Tibial nerve (tissue), 4 donors: ENCODE measurements around the gene CACNA1H. TPM values are rescaled to one million over a fixed set of nuclear protein-coding genes. Genes with fewer than 3 reads are reported as not detected.

ENCODE experiments used
- DNase-seq, 2 donors: peaks; one replicate each; pipeline ENCODE4 v3.0.0-alpha.2; 2019; ENCODE audit warnings: low spot score in 2 of 2
- H3K27ac ChIP-seq, 4 donors: fragments of 200-600 bp; sonication (generic) in 3 of 4; one replicate each; pipeline ENCODE4 v1.5.1; 2017 to 2019; ENCODE audit warnings: mild to moderate bottlenecking in 1 of 4
- H3K27me3 ChIP-seq, 2 donors: fragments of 200-600 bp; sonication (generic) in 1 of 2; one replicate each; pipeline versions ENCODE4 v1.5.1 to v1.6.0; 2017 to 2019
- H3K36me3 ChIP-seq, 3 donors: fragments of 200-600 bp; sonication (generic); one replicate each; pipeline ENCODE4 v1.5.1; 2018 to 2019
- H3K4me1 ChIP-seq, 4 donors: fragments of 200-600 bp; sonication (generic) in 3 of 4; one replicate each; pipeline ENCODE4 v1.5.1; 2017 to 2019
- H3K4me3 ChIP-seq, 4 donors: fragments of 200-600 bp; sonication (generic) in 3 of 4; one replicate each; pipeline ENCODE4 v1.5.1; 2017 to 2019; ENCODE audit warnings: mild to moderate bottlenecking in 1 of 4, moderate library complexity in 1 of 4
- H3K9me3 ChIP-seq, 4 donors: fragments of 200-600 bp; sonication (generic) in 3 of 4; one replicate each; pipeline ENCODE4 v1.5.1; 2017 to 2019
- EP300 ChIP-seq, 2 donors: sonication (generic); formaldehyde crosslinking; IDR thresholded peaks; one replicate each; pipeline ENCODE4 v1.6.1; 2017; ENCODE audit warnings: antibody characterized with exemption in 2 of 2, mild to moderate bottlenecking in 1 of 2
- POLR2A ChIP-seq, 2 donors: fragments of 450-650 bp; IDR thresholded peaks; one replicate each; pipeline ENCODE4 v1.6.1; 2017; ENCODE audit warnings: antibody characterized with exemption in 2 of 2, mild to moderate bottlenecking in 2 of 2, moderate library complexity in 2 of 2
- WGBS, 2 donors: methylation state at CpG; one replicate each; pipeline ENCODE4 v1.1.5; 2018; 5-methylcytosine and 5-hydroxymethylcytosine counted together
- total RNA-seq, 4 donors: library from RNA; depleted of rRNA; stranded (reverse); fragments of >200 nt; gene quantifications; one replicate each; pipeline ENCODE4 v1.1.0, GENCODE V29; 2016
- TF ChIP-seq, protein P1 (sequence below), 5 experiments: fragments of 200-600 bp in 3 of 5; fragments of 450-650 bp in 2 of 5; sonication (generic) in 3 of 5; IDR thresholded peaks; one replicate each; pipeline ENCODE4 v1.5.1; 2016 to 2019; ENCODE audit warnings: antibody characterized with exemption in 5 of 5, mild to moderate bottlenecking in 3 of 5, moderate library complexity in 2 of 5

CACNA1H gene
- total RNA-seq, 4 donors from 2014 or later: 3.8 to 12.0 (median 9.0) TPM

DNA sequence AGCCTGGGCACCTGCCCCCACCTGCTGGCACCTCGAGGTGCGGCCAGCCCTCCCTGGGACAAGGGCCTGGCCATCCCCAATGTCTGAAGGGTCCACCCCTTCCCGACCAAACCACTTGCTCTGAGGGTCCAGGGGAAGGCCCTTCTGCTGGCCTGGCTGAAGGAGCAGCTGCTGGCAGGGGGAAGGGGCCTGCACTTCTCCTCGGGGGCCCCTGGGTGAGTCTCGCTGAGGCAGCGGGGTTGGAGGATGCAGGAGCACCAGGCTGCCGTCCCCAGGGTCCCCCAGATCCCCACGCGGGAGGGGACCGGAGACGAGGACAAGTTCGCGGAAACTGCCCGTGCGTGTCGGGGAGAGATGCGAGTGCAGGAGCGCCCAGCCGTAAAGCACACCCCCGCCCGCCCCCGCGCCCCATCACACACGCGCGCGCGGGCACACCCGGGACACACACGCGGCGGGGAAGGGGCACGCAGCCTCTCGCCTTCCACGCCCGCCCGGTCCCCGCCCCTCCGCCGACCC lies 725 bp upstream of the CACNA1H start:
- DNase-seq: no peak
- Histone ChIP-seq H3K27ac (no peak overlapping the region), H3K4me3 (peak overlapping the region in 3 of 4 donors; percentile 9 to 56 (median 29)), H3K9me3 (no peaks in the 10 kb centered on the region), H3K36me3 (no peaks in the 10 kb centered on the region), H3K27me3 (peaks cover 0 to 79% of the 10 kb centered on the region in 2 donors), H3K4me1 (peaks cover 0 to 29% (median 5%) of the 10 kb centered on the region in 4 donors)
- TF ChIP-seq POLR2A (IDR thresholded peaks at IDR 0.05) (no peak), EP300 (IDR thresholded peaks at IDR 0.05) (no peak)
- TF ChIP-seq, protein P1, sequence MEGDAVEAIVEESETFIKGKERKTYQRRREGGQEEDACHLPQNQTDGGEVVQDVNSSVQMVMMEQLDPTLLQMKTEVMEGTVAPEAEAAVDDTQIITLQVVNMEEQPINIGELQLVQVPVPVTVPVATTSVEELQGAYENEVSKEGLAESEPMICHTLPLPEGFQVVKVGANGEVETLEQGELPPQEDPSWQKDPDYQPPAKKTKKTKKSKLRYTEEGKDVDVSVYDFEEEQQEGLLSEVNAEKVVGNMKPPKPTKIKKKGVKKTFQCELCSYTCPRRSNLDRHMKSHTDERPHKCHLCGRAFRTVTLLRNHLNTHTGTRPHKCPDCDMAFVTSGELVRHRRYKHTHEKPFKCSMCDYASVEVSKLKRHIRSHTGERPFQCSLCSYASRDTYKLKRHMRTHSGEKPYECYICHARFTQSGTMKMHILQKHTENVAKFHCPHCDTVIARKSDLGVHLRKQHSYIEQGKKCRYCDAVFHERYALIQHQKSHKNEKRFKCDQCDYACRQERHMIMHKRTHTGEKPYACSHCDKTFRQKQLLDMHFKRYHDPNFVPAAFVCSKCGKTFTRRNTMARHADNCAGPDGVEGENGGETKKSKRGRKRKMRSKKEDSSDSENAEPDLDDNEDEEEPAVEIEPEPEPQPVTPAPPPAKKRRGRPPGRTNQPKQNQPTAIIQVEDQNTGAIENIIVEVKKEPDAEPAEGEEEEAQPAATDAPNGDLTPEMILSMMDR (IDR thresholded peaks at IDR 0.05): no peak
- WGBS, 2 donors: 16% methylated on average over 3 of the region's 40 CpGs; no CpG with 5 or more reads in 1 of the 2 donors

DNA sequence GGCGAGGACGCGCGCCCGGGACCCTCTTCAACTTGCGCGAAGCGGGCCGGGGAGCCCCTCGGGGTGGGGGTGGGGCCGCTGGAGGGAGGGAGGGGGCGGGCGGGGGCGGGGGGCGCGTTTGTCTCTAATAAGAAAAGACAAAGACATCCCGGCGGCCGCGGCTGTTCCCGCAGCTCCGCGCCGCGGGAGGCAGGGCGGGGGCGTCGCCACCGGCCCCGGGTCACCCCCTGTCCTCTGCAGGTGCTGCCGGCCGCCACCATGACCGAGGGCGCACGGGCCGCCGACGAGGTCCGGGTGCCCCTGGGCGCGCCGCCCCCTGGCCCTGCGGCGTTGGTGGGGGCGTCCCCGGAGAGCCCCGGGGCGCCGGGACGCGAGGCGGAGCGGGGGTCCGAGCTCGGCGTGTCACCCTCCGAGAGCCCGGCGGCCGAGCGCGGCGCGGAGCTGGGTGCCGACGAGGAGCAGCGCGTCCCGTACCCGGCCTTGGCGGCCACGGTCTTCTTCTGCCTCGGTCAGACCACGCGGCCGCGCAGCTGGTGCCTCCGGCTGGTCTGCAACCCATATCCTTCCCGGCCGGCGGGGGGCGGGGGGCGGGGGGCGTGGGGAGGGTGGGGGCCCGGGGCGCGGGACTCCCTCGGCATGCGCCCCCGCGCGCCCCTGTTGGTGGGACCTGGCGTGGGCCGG lies 714 bp downstream of the CACNA1H start:
- DNase-seq: no peak
- WGBS, 2 donors: 0% methylated on average over 3 of the region's 94 CpGs; no CpG with 5 or more reads in 1 of the 2 donors
- Histone ChIP-seq H3K4me3 (peak overlapping the region in 2 of 4 donors; percentile 24 to 44), H3K27ac (peak overlapping the region in 1 of 4 donors; percentile 50), H3K4me1 (peaks cover 0 to 29% (median 5%) of the 10 kb centered on the region in 4 donors), H3K36me3 (no peaks in the 10 kb centered on the region), H3K27me3 (peaks cover 0 to 83% of the 10 kb centered on the region in 2 donors), H3K9me3 (no peaks in the 10 kb centered on the region)
- no peak for TF ChIP-seq EP300 (IDR thresholded peaks at IDR 0.05)
- TF ChIP-seq, protein P1 (IDR thresholded peaks at IDR 0.05): no peak
- no peak for TF ChIP-seq POLR2A (IDR thresholded peaks at IDR 0.05)

DNA sequence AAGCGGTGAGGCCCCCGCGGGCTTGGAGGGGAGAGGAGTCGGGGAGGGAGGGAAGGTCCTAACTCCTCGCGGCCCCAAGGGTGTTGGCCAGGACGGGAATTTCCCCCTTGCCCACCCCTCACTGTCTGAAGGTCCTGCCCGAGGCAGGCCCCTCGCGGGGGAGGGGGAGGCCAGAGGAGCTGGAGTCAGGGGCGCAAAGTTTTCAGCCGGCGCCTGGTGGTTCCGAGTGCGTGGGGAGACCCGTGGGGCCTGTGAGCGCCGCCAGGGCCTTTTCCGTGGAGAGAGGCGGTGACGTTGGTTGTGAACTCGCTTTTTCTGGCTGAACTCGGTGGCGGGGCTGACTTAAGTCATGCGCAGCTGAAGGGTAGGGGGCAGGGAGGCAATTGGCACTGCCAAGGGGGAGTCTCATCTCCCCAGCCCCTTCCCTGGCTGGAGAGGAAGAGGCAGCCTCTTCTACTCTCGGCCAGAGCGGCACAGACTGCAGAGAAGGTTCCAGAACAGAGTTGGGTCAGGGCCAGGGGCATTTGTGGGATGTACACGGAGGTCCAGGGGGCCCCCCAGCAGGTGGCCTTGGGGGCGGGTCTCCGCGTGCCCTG lies 1.5 kb downstream of the CACNA1H start:
- DNase-seq: no peak
- Histone ChIP-seq H3K4me3 (peak overlapping the region in 2 of 4 donors; percentile 24 to 44), H3K4me1 (peaks cover 0 to 29% (median 5%) of the 10 kb centered on the region in 4 donors), H3K27ac (peak overlapping the region in 2 of 4 donors; percentile 36 to 50), H3K36me3 (no peaks in the 10 kb centered on the region), H3K9me3 (no peaks in the 10 kb centered on the region), H3K27me3 (peaks cover 0 to 83% of the 10 kb centered on the region in 2 donors)
- TF ChIP-seq, protein P1 (IDR thresholded peaks at IDR 0.05): no peak
- TF ChIP-seq EP300 (IDR thresholded peaks at IDR 0.05) (no peak), POLR2A (IDR thresholded peaks at IDR 0.05) (no peak)
- 12 to 18% methylated on average over 25 to 26 of the region's 31 CpGs for WGBS, 2 donors

DNA sequence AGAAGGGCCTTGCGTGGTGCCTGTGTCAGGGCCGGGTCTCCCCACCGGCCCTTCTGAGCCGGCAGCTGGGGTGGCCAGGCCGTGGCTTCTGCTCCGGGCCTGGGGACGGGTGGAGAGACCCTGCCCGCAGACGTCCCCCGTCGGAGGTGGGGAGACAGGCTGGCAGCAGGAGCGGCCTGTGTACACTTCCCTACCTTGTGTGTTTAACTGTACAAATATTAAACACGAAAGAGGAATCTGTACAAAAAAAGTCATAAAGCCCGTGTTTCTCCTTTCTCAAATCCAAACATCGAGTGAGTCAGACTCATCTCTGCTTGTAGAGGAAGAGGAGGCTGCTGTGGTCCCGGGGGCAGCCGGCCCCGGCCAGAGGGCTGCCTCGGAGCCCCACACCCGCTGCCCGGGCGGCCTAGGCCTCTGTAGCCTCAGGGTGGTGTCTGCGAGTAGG lies 2.0 kb downstream of the CACNA1H start:
- H3K4me1 ChIP-seq: peaks cover 0 to 29% (median 5%) of the 10 kb centered on the region in 4 donors
- no peaks in the 10 kb centered on the region for H3K36me3 ChIP-seq
- DNase-seq: no peak
- peak overlapping the region in 2 of 4 donors; percentile 27 to 36 for H3K27ac ChIP-seq
- peak overlapping the region in 1 of 4 donors; percentile 44 for H3K4me3 ChIP-seq
- peaks cover 0 to 85% of the 10 kb centered on the region in 2 donors for H3K27me3 ChIP-seq
- TF ChIP-seq, protein P1 (IDR thresholded peaks at IDR 0.05): no peak
- TF ChIP-seq EP300 (IDR thresholded peaks at IDR 0.05) (no peak), POLR2A (IDR thresholded peaks at IDR 0.05) (no peak)
- 60 to 73% methylated on average over 22 to 23 of the region's 23 CpGs for WGBS, 2 donors
- no peaks in the 10 kb centered on the region for H3K9me3 ChIP-seq
